CD4-positive, alpha-beta T cell (primary cell): ENCODE results near the gene ISG20. TPM values are rescaled to one million over a fixed set of nuclear protein-coding genes. Genes with fewer than 3 reads are reported as not detected.

Experiments
- ATAC-seq: fragments of 200-7000 bp; cut with Tn5 transposase; one replicate; pipeline ENCODE4 v1.10.0; 2022; ENCODE audit warnings: mild to moderate bottlenecking; ENCODE audit not compliant: poor library complexity
- CTCF ChIA-PET: fragments of 350-600 bp; sonication (Branson Sonifier 250); formaldehyde crosslinking; loops from one replicate; lab custom pipeline; 2021; ENCODE audit warnings: antibody characterized with exemption, inconsistent platforms; lab: Charles Lee
- POLR2A ChIA-PET: fragments of 350-600 bp; sonication (Branson Sonifier 250); formaldehyde crosslinking; loops from one replicate; lab custom pipeline; 2021; ENCODE audit warnings: antibody characterized with exemption, inconsistent platforms; lab: Charles Lee
- DNase-seq, 14 experiments: peaks; one replicate each; pipeline ENCODE4 v3.0.0-alpha.2; 2013 to 2020; ENCODE audit warnings: mixed read lengths in 2 of 14
- H3K27ac ChIP-seq, 2 donors: one replicate each; pipeline versions ENCODE4 v1.5.1 to v1.7.0; 2013; ENCODE audit warnings: low read length in 2 of 2, low read depth in 1 of 2, mild to moderate bottlenecking in 1 of 2
- H3K27me3 ChIP-seq, 2 experiments: 1 replicate in 1 of 2; 2 replicates in 1 of 2; pipeline versions ENCODE4 v1.6.1 to v1.7.0; 2013; ENCODE audit warnings: low read length in 2 of 2, control low read depth in 1 of 2, mild to moderate bottlenecking in 1 of 2, moderate library complexity in 1 of 2; ENCODE audit not compliant: insufficient read depth in 2 of 2, control insufficient read depth in 1 of 2
- H3K36me3 ChIP-seq: one replicate; pipeline ENCODE4 v1.6.1; 2013; ENCODE audit warnings: low read length, control low read depth; ENCODE audit not compliant: insufficient read depth
- H3K4me1 ChIP-seq: one replicate; pipeline ENCODE4 v1.6.1; 2013; ENCODE audit warnings: low read length, control low read depth; ENCODE audit not compliant: insufficient read depth
- H3K4me3 ChIP-seq: one replicate; pipeline ENCODE4 v1.5.1; 2013; ENCODE audit warnings: mild to moderate bottlenecking, low read length, moderate library complexity
- H3K9me3 ChIP-seq, 2 experiments: 1 replicate in 1 of 2; 2 replicates in 1 of 2; pipeline versions ENCODE4 v1.6.1 to v1.7.0; 2013; ENCODE audit warnings: low read length in 2 of 2, mild to moderate bottlenecking in 2 of 2, control low read depth in 1 of 2, moderate library complexity in 1 of 2; ENCODE audit not compliant: control insufficient read depth in 1 of 2, insufficient read depth in 1 of 2
- H3K27ac Mint-ChIP-seq: one replicate; pipeline ENCODE4 v1.8.0; 2020; ENCODE audit warnings: mixed read lengths
- H3K27me3 Mint-ChIP-seq: one replicate; pipeline ENCODE4 v1.8.0; 2021; ENCODE audit warnings: mixed read lengths
- H3K36me3 Mint-ChIP-seq: one replicate; pipeline ENCODE4 v1.8.0; 2021; ENCODE audit warnings: low read depth, mixed read lengths
- H3K4me1 Mint-ChIP-seq: one replicate; pipeline ENCODE4 v1.8.0; 2021; ENCODE audit warnings: low read depth, mixed read lengths
- H3K4me3 Mint-ChIP-seq: one replicate; pipeline ENCODE4 v1.8.0; 2020; ENCODE audit warnings: mild to moderate bottlenecking, mixed read lengths
- H3K9me3 Mint-ChIP-seq: one replicate; pipeline ENCODE4 v1.8.0; 2020; ENCODE audit warnings: mixed read lengths
- CTCF ChIP-seq: fragments of 200-600 bp; IDR thresholded peaks from one replicate; pipeline ENCODE4 v1.8.0; 2022; ENCODE audit warnings: antibody characterized with exemption, mild to moderate bottlenecking
- intact Hi-C, 2 experiments: fragments of 100-400 bp; cut with DNase I in 1 of 2; cut with micrococcal nuclease in 1 of 2; formaldehyde crosslinking; loops; one replicate each; pipeline versions ENCODE4 v1.15.1 to v1.9.0; 2023 to 2025; cut with DNase I, micrococcal nuclease
- total RNA-seq, 174 experiments: library from RNA in 2 of 174; stranded (reverse) in 2 of 174; gene quantifications; one replicate each; pipeline ENCODE4 v1.2.3 and lab custom pipeline; 2021 to 2026

ISG20 gene
- total RNA-seq, 2 experiments from 2014 or later = 152 to 157 TPM

GRCh38 chr15:88648357-88649214, 9.8 kb downstream of the ISG20 start:
- CTCF ChIA-PET = interaction anchor here (1.7 kb wide), 1 partner anchor 24 kb away, joined by 6 read pairs; no protein-coding TSS in a partner anchor
- POLR2A ChIA-PET = interaction anchor here (1.0 to 5.7 kb wide), 8 partner anchors 10 to 256 kb away, joined by 3 to 35 read pairs (median 5); no protein-coding TSS in a partner anchor
- Mint-ChIP-seq H3K9me3 (no peaks in the 10 kb centered on the region), H3K36me3 (peaks cover 82% of the 10 kb centered on the region), H3K4me3 (peak overlapping the region; percentile 82), H3K4me1 (peaks cover 89% of the 10 kb centered on the region), H3K27ac (peak overlapping the region; percentile 95), H3K27me3 (no peaks in the 10 kb centered on the region)
- Histone ChIP-seq H3K4me1 (peaks cover 97% of the 10 kb centered on the region), H3K27ac (peak overlapping the region; percentile 60 to 67), H3K9me3 (no peaks in the 10 kb centered on the region), H3K36me3 (peaks cover 74% of the 10 kb centered on the region), H3K27me3 (no peaks in the 10 kb centered on the region), H3K4me3 (no peak overlapping the region)
- intact Hi-C loops = loop anchor here in 1 of 2 experiments (1.0 to 2.0 kb wide), 2 partner anchors 16 to 21 kb away; no protein-coding TSS in a partner anchor
- ATAC-seq (no peak), DNase-seq (peak in 5 of 14 experiments; percentile 13 to 63 (median 50))
- no peak for TF ChIP-seq CTCF

- CTCF ChIA-PET = interaction anchor here (1.7 kb wide), 1 partner anchor 25 kb away, joined by 6 read pairs; no protein-coding TSS in a partner anchor
- Histone ChIP-seq H3K4me1 (peaks cover 97% of the 10 kb centered on the region), H3K27me3 (no peaks in the 10 kb centered on the region), H3K36me3 (peaks cover 76% of the 10 kb centered on the region), H3K27ac (peak overlapping the region; percentile 67 to 70), H3K4me3 (peak overlapping the region; percentile 19), H3K9me3 (no peaks in the 10 kb centered on the region)
- Mint-ChIP-seq H3K4me3 (peak overlapping the region; percentile 82), H3K27ac (peak overlapping the region; percentile 95), H3K9me3 (no peaks in the 10 kb centered on the region), H3K27me3 (no peaks in the 10 kb centered on the region), H3K4me1 (peaks cover 84% of the 10 kb centered on the region), H3K36me3 (peaks cover 76% of the 10 kb centered on the region)
- peak; percentile 89 for ATAC-seq
- intact Hi-C loops = loop anchor here in 1 of 2 experiments (1.0 to 2.0 kb wide), 2 partner anchors 15 to 22 kb away; no protein-coding TSS in a partner anchor
- TF ChIP-seq CTCF = no peak
- POLR2A ChIA-PET = interaction anchor here (0.8 to 5.7 kb wide), 8 partner anchors 9 to 255 kb away, joined by 3 to 35 read pairs (median 5); no protein-coding TSS in a partner anchor
- DNase-seq = peak; percentile 35 to 87 (median 64)
Observed at GRCh38 chr15:88649286-88649733, 10.5 kb downstream of the ISG20 start.

GRCh38 chr15:88649753-88650551, 11.1 kb downstream of the ISG20 start:
- H3K9me3 Mint-ChIP-seq = no peaks in the 10 kb centered on the region

More at GRCh38 chr15:88649753-88650551, 11.1 kb downstream of the ISG20 start:
- Histone ChIP-seq H3K4me1 (peaks cover 97% of the 10 kb centered on the region), H3K27me3 (no peaks in the 10 kb centered on the region), H3K27ac (peak overlapping the region; percentile 67 to 70), H3K9me3 (no peaks in the 10 kb centered on the region), H3K4me3 (no peak overlapping the region), H3K36me3 (peaks cover 79% of the 10 kb centered on the region)
- H3K4me1 Mint-ChIP-seq = peaks cover 84% of the 10 kb centered on the region
- no peak for ATAC-seq
- DNase-seq = peak in 2 of 14 experiments; percentile 3 to 32
- TF ChIP-seq CTCF = no peak
- intact Hi-C loops = loop anchor here in 1 of 2 experiments (1.0 to 2.0 kb wide), 2 partner anchors 15 to 23 kb away; no protein-coding TSS in a partner anchor
- peaks cover 76% of the 10 kb centered on the region for H3K36me3 Mint-ChIP-seq
- peak overlapping the region; percentile 82 for H3K4me3 Mint-ChIP-seq
- no peaks in the 10 kb centered on the region for H3K27me3 Mint-ChIP-seq
- CTCF ChIA-PET = interaction anchor here (1.7 kb wide), 1 partner anchor 25 kb away, joined by 6 read pairs; no protein-coding TSS in a partner anchor
- POLR2A ChIA-PET = interaction anchor here (0.8 to 5.7 kb wide), 7 partner anchors 9 to 255 kb away, joined by 3 to 35 read pairs (median 5); no protein-coding TSS in a partner anchor
- H3K27ac Mint-ChIP-seq = peak overlapping the region; percentile 95
